ENCODE results near the gene NHP2.
"Not testable (repeated sequence)": the region's sequence is repeated elsewhere in the genome, so short reads cannot be mapped to it uniquely, and the experiment has no call there.

NHP2 gene

GRCh38 chr5:178130576-178131445, 22.9 kb downstream of the NHP2 start, which contains the start of gene RMND5B:
Gene RMND5B, plus strand, starts transcription at chr5:178131014. Its CDS starts 7,106 bp downstream, at chr5:178138120.
- peak; percentile 75 for DNase-seq (ENCODE audit: low read depth)

GRCh38 chr5:178130234-178130575, 23.5 kb downstream of the NHP2 start:
- DNase-seq (ENCODE audit: low read depth), result not testable (repeated sequence)

- no peak for DNase-seq (ENCODE audit: low read depth)
Measured at GRCh38 chr5:178129296-178129695, 24.4 kb downstream of the NHP2 start.

- not testable (repeated sequence) for DNase-seq (ENCODE audit: low read depth)
Measured at GRCh38 chr5:178127300-178128009, 26.2 kb downstream of the NHP2 start.

- no peak for DNase-seq (ENCODE audit: low read depth)
Measured at GRCh38 chr5:178126556-178126955, 27.1 kb downstream of the NHP2 start.

GRCh38 chr5:178125253-178125906, 28.3 kb downstream of the NHP2 start:
- no peak for DNase-seq (ENCODE audit: low read depth)

GRCh38 chr5:178123966-178124925, 29.4 kb downstream of the NHP2 start:
- DNase-seq (ENCODE audit: low read depth), result no peak

GRCh38 chr5:178123094-178123965, 30.4 kb downstream of the NHP2 start:
- DNase-seq (ENCODE audit: low read depth), result no peak

- DNase-seq (ENCODE audit: low read depth), result no peak
Measured at GRCh38 chr5:178122346-178122745, 31.3 kb downstream of the NHP2 start.

GRCh38 chr5:178121391-178122276, 32.1 kb downstream of the NHP2 start:
- no peak for DNase-seq (ENCODE audit: low read depth)

GRCh38 chr5:178120607-178121357, 32.9 kb downstream of the NHP2 start:
- peak; percentile 63 for DNase-seq (ENCODE audit: low read depth)

- DNase-seq (ENCODE audit: low read depth), result no peak
Measured at GRCh38 chr5:178119915-178120606, 33.6 kb downstream of the NHP2 start.

- DNase-seq (ENCODE audit: low read depth), result no peak
Measured at GRCh38 chr5:178117923-178118701, 35.6 kb downstream of the NHP2 start.

- DNase-seq (ENCODE audit: low read depth), result peak; percentile 58
Measured at GRCh38 chr5:178116143-178116885, 37.4 kb downstream of the NHP2 start.

GRCh38 chr5:178115814-178116142, 37.9 kb downstream of the NHP2 start:
- DNase-seq (ENCODE audit: low read depth), result no peak

GRCh38 chr5:178115136-178115813, 38.4 kb downstream of the NHP2 start:
- no peak for DNase-seq (ENCODE audit: low read depth)

Measured in activated T-helper 9 cell treated with anti-CD3 and anti-CD28 coated beads, Interleukin-2, amount 50 U/mL, for 16 hours (primary cell).